H1 (cell line): ENCODE data around the gene CCDC88C. TPM values are rescaled to one million over a fixed set of nuclear protein-coding genes. Genes with fewer than 3 reads are reported as not detected.

Experiments
- CTCF ChIA-PET: fragments of 300-600 bp; sonication (Branson Sonifier 250); formaldehyde crosslinking; loops from one replicate; lab custom pipeline; 2021; ENCODE audit not compliant: partially characterized antibody; lab: Charles Lee
- POLR2A ChIA-PET: fragments of 300-600 bp; sonication (Branson Sonifier 250); formaldehyde crosslinking; loops from one replicate; lab custom pipeline; 2021; ENCODE audit warnings: inconsistent platforms; ENCODE audit not compliant: partially characterized antibody; lab: Charles Lee
- DNase-seq, 2 experiments: peaks; one replicate each; pipeline versions ENCODE4 v3.0.0 to v3.0.0-alpha.2; 2010 to 2022; ENCODE audit warnings: low spot score in 2 of 2, low read depth in 1 of 2, mixed read lengths in 1 of 2
- FAIRE-seq: peaks from 2 replicates; lab custom pipeline; 2011; peaks lifted over from hg19 to GRCh38; lab: Jason Lieb, UNC
- H2AFZ ChIP-seq: 2 replicates; pipeline ENCODE4 v1.8.1; 2012; ENCODE audit warnings: low read length, inconsistent platforms
- H2AK5ac ChIP-seq: 2 replicates; pipeline ENCODE4 v1.6.1; 2013; ENCODE audit warnings: low read depth, low read length
- H2BK120ac ChIP-seq: replicated peaks from 2 replicates; pipeline ENCODE3; 2013; ENCODE audit warnings: low read depth, low read length, inconsistent platforms
- H2BK12ac ChIP-seq: 2 replicates; pipeline ENCODE4 v1.6.1; 2013; ENCODE audit warnings: low read depth, low read length
- H2BK15ac ChIP-seq: 2 replicates; pipeline ENCODE4 v1.6.1; 2013; ENCODE audit warnings: low read length
- H2BK20ac ChIP-seq: 2 replicates; pipeline ENCODE4 v1.6.1; 2013; ENCODE audit warnings: low read length
- H2BK5ac ChIP-seq: 2 replicates; pipeline ENCODE4 v1.6.1; 2013; ENCODE audit warnings: low read depth, low read length
- H3K14ac ChIP-seq: 2 replicates; pipeline ENCODE4 v1.6.1; 2013; ENCODE audit warnings: inconsistent platforms; ENCODE audit not compliant: insufficient read length
- H3K18ac ChIP-seq: 2 replicates; pipeline ENCODE4 v1.6.1; 2013; ENCODE audit warnings: low read length; ENCODE audit errors: extremely low read depth
- H3K23ac ChIP-seq: 2 replicates; pipeline ENCODE4 v1.6.1; 2013; ENCODE audit warnings: inconsistent platforms; ENCODE audit not compliant: insufficient read length
- H3K23me2 ChIP-seq: 2 replicates; pipeline ENCODE4 v1.6.1; 2013; ENCODE audit warnings: low read depth, low read length
- H3K27ac ChIP-seq: 2 replicates; pipeline ENCODE4 v1.6.1; 2011; ENCODE audit warnings: low read depth, low read length, inconsistent platforms
- H3K27me3 ChIP-seq, 4 experiments: replicated peaks in 1 of 4; 1 replicate in 1 of 4; 2 replicates in 3 of 4; pipeline versions ENCODE4 v1.6.1 to v1.8.1; 2011 to 2013; ENCODE audit warnings: low read length in 3 of 4, mild to moderate bottlenecking in 3 of 4, inconsistent platforms in 2 of 4, mixed read lengths in 2 of 4, moderate library complexity in 1 of 4; ENCODE audit not compliant: control insufficient read depth in 3 of 4, insufficient read depth in 3 of 4; ENCODE audit errors: extremely low read depth in 1 of 4
- H3K36me3 ChIP-seq, 4 experiments: 2 replicates each; pipeline versions ENCODE4 v1.6.1 to v1.8.1; 2011 to 2013; ENCODE audit warnings: mild to moderate bottlenecking in 4 of 4, low read length in 3 of 4, moderate library complexity in 2 of 4, control low read depth in 1 of 4, inconsistent platforms in 1 of 4; ENCODE audit not compliant: insufficient read depth in 4 of 4, control insufficient read depth in 2 of 4
- H3K4ac ChIP-seq: replicated peaks from 2 replicates; pipeline ENCODE3; 2013; ENCODE audit warnings: low read length, low read depth, mixed read lengths, inconsistent platforms; ENCODE audit not compliant: insufficient read length
- H3K4me1 ChIP-seq, 4 experiments: replicated peaks in 1 of 4; 1 replicate in 1 of 4; 2 replicates in 3 of 4; pipeline versions ENCODE4 v1.6.1 to v1.8.1; 2011 to 2013; ENCODE audit warnings: low read length in 3 of 4, inconsistent platforms in 2 of 4, mixed read lengths in 1 of 4; ENCODE audit not compliant: insufficient read depth in 4 of 4, control insufficient read depth in 3 of 4
- H3K4me2 ChIP-seq, 2 experiments: 2 replicates each; pipeline versions ENCODE4 v1.6.1 to v1.8.1; 2011 to 2013; ENCODE audit warnings: low read depth in 2 of 2, low read length in 2 of 2, control low read depth in 1 of 2, inconsistent platforms in 1 of 2, mild to moderate bottlenecking in 1 of 2; ENCODE audit not compliant: insufficient read depth in 1 of 2
- H3K4me3 ChIP-seq, 4 experiments: fragments of 200-600, 300-600 bp in 1 of 4; sonication (generic), shearing (Covaris generic), sonication (Bioruptor Twin) in 1 of 4; 2 replicates each; pipeline versions ENCODE4 v1.5.1 to v1.8.1; 2011 to 2016; ENCODE audit warnings: low read length in 4 of 4, low read depth in 3 of 4, control low read depth in 2 of 4, inconsistent platforms in 2 of 4, mild to moderate bottlenecking in 2 of 4, mixed read lengths in 1 of 4, moderate library complexity in 1 of 4; ENCODE audit not compliant: insufficient read depth in 2 of 4; ENCODE audit errors: extremely low read depth in 1 of 4
- H3K56ac ChIP-seq: replicated peaks from 2 replicates; pipeline ENCODE3; 2013; ENCODE audit warnings: low read depth, mild to moderate bottlenecking, mixed read lengths, low read length, inconsistent platforms; ENCODE audit not compliant: insufficient read length
- H3K79me1 ChIP-seq: 2 replicates; pipeline ENCODE4 v1.6.1; 2013; ENCODE audit warnings: low read depth, low read length, control low read depth
- H3K79me2 ChIP-seq, 2 experiments: 2 replicates each; pipeline versions ENCODE4 v1.6.1 to v1.8.1; 2012 to 2013; ENCODE audit warnings: low read length in 2 of 2, mild to moderate bottlenecking in 2 of 2, inconsistent platforms in 1 of 2; ENCODE audit not compliant: insufficient read depth in 2 of 2, control insufficient read depth in 1 of 2
- H3K9ac ChIP-seq, 4 experiments: replicated peaks in 1 of 4; 1 replicate in 1 of 4; 2 replicates in 3 of 4; pipeline versions ENCODE4 v1.6.1 to v1.8.1; 2011 to 2013; ENCODE audit warnings: low read depth in 3 of 4, low read length in 3 of 4, control low read depth in 2 of 4, mild to moderate bottlenecking in 2 of 4, moderate library complexity in 2 of 4, inconsistent platforms in 1 of 4; ENCODE audit errors: extremely low read depth in 1 of 4
- H3K9me3 ChIP-seq, 2 experiments: 2 replicates each; pipeline versions ENCODE4 v1.6.1 to v1.8.1; 2012 to 2013; ENCODE audit warnings: mild to moderate bottlenecking in 2 of 2, moderate library complexity in 2 of 2, control low read depth in 1 of 2, inconsistent platforms in 1 of 2, low read depth in 1 of 2, low read length in 1 of 2, mixed read lengths in 1 of 2; ENCODE audit not compliant: insufficient read depth in 2 of 2
- H4K20me1 ChIP-seq, 2 experiments: replicated peaks in 1 of 2; 2 replicates each; pipeline versions ENCODE3 to v1.8.1; 2011 to 2013; ENCODE audit warnings: inconsistent platforms in 2 of 2, low read length in 2 of 2, mild to moderate bottlenecking in 1 of 2; ENCODE audit not compliant: insufficient read depth in 2 of 2, control insufficient read depth in 1 of 2
- H4K5ac ChIP-seq: 2 replicates; pipeline ENCODE4 v1.6.1; 2013; ENCODE audit warnings: low read length, low read depth, mixed read lengths, inconsistent platforms; ENCODE audit not compliant: insufficient read length
- H4K8ac ChIP-seq: 2 replicates; pipeline ENCODE4 v1.8.0; 2013; ENCODE audit warnings: mild to moderate bottlenecking, moderate library complexity, low read length, inconsistent platforms; ENCODE audit not compliant: insufficient read depth; ENCODE audit errors: extremely low read depth
- H4K91ac ChIP-seq: replicated peaks from 2 replicates; pipeline ENCODE3; 2013; ENCODE audit warnings: low read length, mixed read lengths, inconsistent platforms; ENCODE audit not compliant: insufficient read length
- ASH2L ChIP-seq: fragments of 200-600, 300-600 bp; sonication (generic); IDR thresholded peaks from one replicate; pipeline ENCODE4 v1.7.1; 2017; ENCODE audit warnings: low read length
- ATF3 ChIP-seq: IDR thresholded peaks from 2 replicates; pipeline ENCODE4 v1.6.1; 2011; ENCODE audit warnings: low read depth, mild to moderate bottlenecking, low read length; ENCODE audit not compliant: insufficient read depth
- CBX5 ChIP-seq: fragments of 300-800, 300-1000 bp; sonication (generic); IDR thresholded peaks from 2 replicates; pipeline ENCODE4 v1.7.1; 2016; ENCODE audit warnings: antibody characterized with exemption, low read length, low read depth
- FOSL1 ChIP-seq: IDR thresholded peaks from 2 replicates; pipeline ENCODE4 v1.6.1; 2011; ENCODE audit warnings: mild to moderate bottlenecking, low read depth, low read length, moderate library complexity; ENCODE audit not compliant: insufficient read depth
- HDAC2 ChIP-seq, 2 experiments: fragments of 300-600 bp in 1 of 2; sonication (generic) in 1 of 2; IDR thresholded peaks; 2 replicates each; pipeline ENCODE4 v1.6.1; 2011 to 2012; ENCODE audit warnings: low read depth in 2 of 2, low read length in 2 of 2, mild to moderate bottlenecking in 2 of 2, moderate library complexity in 2 of 2, borderline replicate concordance in 1 of 2, inconsistent platforms in 1 of 2
- HDAC6 ChIP-seq: IDR thresholded peaks from one replicate; pipeline ENCODE4 v1.7.1; 2012; ENCODE audit warnings: low read depth, mild to moderate bottlenecking, inconsistent platforms, low read length, moderate library complexity
- KDM4A ChIP-seq: IDR thresholded peaks from one replicate; pipeline ENCODE4 v1.7.1; 2012; ENCODE audit warnings: low read depth, mild to moderate bottlenecking, moderate library complexity, low read length, inconsistent platforms; ENCODE audit not compliant: severe bottlenecking
- RXRA ChIP-seq: IDR thresholded peaks from 2 replicates; pipeline ENCODE4 v1.6.1; 2011; ENCODE audit warnings: low read depth, mild to moderate bottlenecking, low read length, moderate library complexity; ENCODE audit not compliant: insufficient read depth
- TAF7 ChIP-seq: optimal IDR thresholded peaks from 2 replicates; pipeline ENCODE3; 2011; ENCODE audit warnings: low read depth, mild to moderate bottlenecking, inconsistent platforms, low read length, moderate library complexity, borderline replicate concordance
- WGBS, 2 experiments: shearing (Covaris generic) in 1 of 2; methylation state at CpG; one replicate each; pipeline versions ENCODE4 v1.1.6 to v1.1.7; 2013 to 2015; ENCODE audit warnings: low lambda C conversion rate in 2 of 2, mixed read lengths in 2 of 2, inconsistent platforms in 1 of 2, low coverage in 1 of 2, missing lambda C conversion rate in 1 of 2; ENCODE audit not compliant: insufficient replicate concordance in 2 of 2, insufficient coverage in 1 of 2, insufficient read length in 1 of 2; ENCODE audit errors: extremely low coverage in 1 of 2, missing lambda C conversion rate in 1 of 2; 5-methylcytosine and 5-hydroxymethylcytosine counted together
- polyA plus RNA-seq, 7 experiments: library from polyadenylated mRNA; depleted of rRNA in 3 of 7; stranded (reverse) in 5 of 7; unstranded in 2 of 7; fragments of >200 nt in 5 of 7; fragments of 200-250 nt in 2 of 7; gene quantifications; 1 replicate in 5 of 7; 2 replicates in 1 of 7; 4 replicates in 1 of 7; pipeline versions ENCODE4 v1.2.1 to v1.2.3, GENCODE V29; 2011 to 2013; ENCODE audit warnings: missing spikeins in 2 of 7, mixed read lengths in 2 of 7
- total RNA-seq: library from RNA; stranded (reverse); fragmentation: NEBNext Ultra II Directional; extraction: Animal tissue kit (Norgen Biotek cat#: 25700); gene quantifications from 2 replicates; pipeline ENCODE4 v1.2.1, GENCODE V29; 2021

The CCDC88C gene
- total and polyA plus RNA-seq, 2 of the 8 experiments (the other 6 are each of a cell fraction or from before 2014, with no cell fraction given): 10.3 to 57.7 TPM

DNA sequence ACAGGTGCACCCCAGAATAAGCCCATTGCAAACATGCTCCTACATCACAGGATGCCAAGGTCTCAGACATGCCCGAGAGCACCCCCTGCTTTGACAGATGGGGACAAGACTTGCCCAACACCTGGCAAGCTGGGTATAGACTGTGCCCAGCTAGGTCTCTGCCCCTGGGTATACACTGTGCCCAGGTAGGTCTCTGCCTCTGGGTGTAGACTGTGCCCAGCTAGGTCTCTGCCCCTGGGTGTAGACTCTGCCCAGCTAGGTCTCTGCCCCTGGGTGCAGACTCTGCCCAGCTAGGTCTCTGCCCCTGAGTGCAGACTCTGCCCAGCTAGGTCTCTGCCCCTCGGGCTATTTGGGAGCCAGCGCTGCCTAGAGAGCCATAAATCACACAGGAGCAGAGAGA is 85.9 kb downstream of the CCDC88C start:
- WGBS, 2 experiments: 76% methylated on average over 3 of the region's 3 CpGs; no CpG with 5 or more reads in 1 of the 2 experiments
- FAIRE-seq (no peak), DNase-seq (no peak)
- Histone ChIP-seq H3K4me1 (no peaks in the 10 kb centered on the region), H2BK5ac (no peak overlapping the region), H3K27me3 (no peaks in the 10 kb centered on the region), H3K27ac (no peak overlapping the region), H3K36me3 (peaks cover 2 to 18% (median 3%) of the 10 kb centered on the region in 4 experiments; a peak in 5 of 8 replicates), H2AFZ (no peak overlapping the region), H2BK20ac (no peak overlapping the region), H3K23ac (no peak overlapping the region), H3K14ac (no peak overlapping the region), H3K79me1 (no peaks in the 10 kb centered on the region), H3K56ac (no peak overlapping the region), H4K8ac (no peak overlapping the region), H3K18ac (no peak overlapping the region), H3K23me2 (no peaks in the 10 kb centered on the region), H2BK12ac (no peak overlapping the region), H3K4me2 (no peak overlapping the region), H4K20me1 (peaks cover 0 to 7% of the 10 kb centered on the region in 2 experiments), H3K4ac (no peak overlapping the region), H3K9ac (no peak overlapping the region), H2BK15ac (no peak overlapping the region), H4K5ac (no peak overlapping the region), H2AK5ac (no peak overlapping the region), H3K79me2 (no peaks in the 10 kb centered on the region), H2BK120ac (no peak overlapping the region), H3K4me3 (no peak overlapping the region), H3K9me3 (no peaks in the 10 kb centered on the region), H4K91ac (no peak overlapping the region)
- TF ChIP-seq HDAC6: no peak
- TF ChIP-seq ATF3: no peak
- TF ChIP-seq KDM4A: no peak
- no peak for TF ChIP-seq FOSL1
- no peak for TF ChIP-seq TAF7
- TF ChIP-seq CBX5: no peak
- no peak for TF ChIP-seq HDAC2 (IDR thresholded peaks at IDR 0.05; ENCODE audit: borderline replicate concordance in 1 of 2, low read depth in 2 of 2, low read length in 2 of 2)
- TF ChIP-seq RXRA: no peak
- TF ChIP-seq ASH2L: no peak
- ChIA-PET POLR2A (no interaction called here), CTCF (interaction anchor here (1.4 to 5.5 kb wide), 5 partner anchors 8 to 87 kb away, joined by 4 to 50 read pairs (median 5); no protein-coding TSS in a partner anchor)
